HEK293 (cell line): ENCODE results near the gene USP44.

Source experiments
- CTCF ChIA-PET: fragments of 350-600 bp; formaldehyde crosslinking; extraction: SDS; loops from one replicate; lab custom pipeline; 2021; ENCODE audit warnings: antibody characterized with exemption; lab: Yijun Ruan, JAX
- POLR2A ChIA-PET: fragments of 300-600 bp; formaldehyde crosslinking; extraction: SDS; loops from one replicate; lab custom pipeline; 2020; ENCODE audit warnings: antibody characterized with exemption, inconsistent platforms; lab: Yijun Ruan, JAX
- H3K27ac ChIP-seq: fragments of 200-500 bp; sonication (Bioruptor generic); 2 replicates; pipeline ENCODE4 v1.5.1; 2014; ENCODE audit warnings: low read depth, low read length, control low read depth, inconsistent platforms; ENCODE audit errors: extremely low read depth
- H3K36me3 ChIP-seq, 2 experiments: fragments of 200-500 bp in 1 of 2; sonication (Bioruptor generic) in 1 of 2; 1 replicate in 1 of 2; 2 replicates in 1 of 2; pipeline ENCODE4 v1.5.1; 2014 to 2017; ENCODE audit warnings: inconsistent platforms in 2 of 2, low read length in 2 of 2; ENCODE audit not compliant: control insufficient read depth in 2 of 2, insufficient read depth in 1 of 2
- H3K4me1 ChIP-seq: fragments of 200-500 bp; sonication (Bioruptor generic); 2 replicates; pipeline ENCODE4 v1.5.1; 2014; ENCODE audit warnings: mild to moderate bottlenecking, low read length, inconsistent platforms; ENCODE audit not compliant: control insufficient read depth, insufficient read depth
- H3K4me3 ChIP-seq: 2 replicates; pipeline ENCODE4 v1.5.1; 2011; ENCODE audit warnings: low read depth, mild to moderate bottlenecking, control low read depth, low read length, moderate library complexity
- H3K9me3 ChIP-seq: fragments of 200-500 bp; sonication (Bioruptor generic); 2 replicates; pipeline ENCODE4 v1.5.1; 2014; ENCODE audit warnings: low read depth, low read length, inconsistent platforms; ENCODE audit not compliant: control insufficient read depth, insufficient read depth
- GFI1B ChIP-seq: fragments of 450-650 bp; formaldehyde crosslinking; IDR thresholded peaks from 2 replicates; pipeline ENCODE4 v1.5.1; 2016; ENCODE audit warnings: missing biosample characterization, missing genetic modification characterization
- GLI2 ChIP-seq: fragments of 450-650 bp; formaldehyde crosslinking; IDR thresholded peaks from 2 replicates; pipeline ENCODE4; 2017; ENCODE audit warnings: missing biosample characterization, missing genetic modification characterization, low read depth, borderline replicate concordance
- SETDB1 ChIP-seq: IDR thresholded peaks from one replicate; pipeline ENCODE4 v1.6.1; 2017; ENCODE audit warnings: mild to moderate bottlenecking, low read length, moderate library complexity, mixed read lengths; ENCODE audit not compliant: insufficient read length
- SP3 ChIP-seq: fragments of 450-650 bp; formaldehyde crosslinking; IDR thresholded peaks from 2 replicates; pipeline ENCODE4 v1.5.1; 2016; ENCODE audit warnings: missing biosample characterization, missing genetic modification characterization
- YY1 ChIP-seq: fragments of 450-650 bp; formaldehyde crosslinking; IDR thresholded peaks from 2 replicates; pipeline ENCODE4 v1.5.1; 2018; ENCODE audit warnings: missing biosample characterization, missing genetic modification characterization
- ZBTB17 ChIP-seq: fragments of 450-650 bp; formaldehyde crosslinking; IDR thresholded peaks from 2 replicates; pipeline ENCODE4 v1.5.1; 2016; ENCODE audit warnings: missing biosample characterization, missing genetic modification characterization
- ZNF138 ChIP-seq: fragments of 450-650 bp; formaldehyde crosslinking; IDR thresholded peaks from 2 replicates; pipeline ENCODE4 v1.5.1; 2016; ENCODE audit warnings: missing biosample characterization, missing genetic modification characterization, borderline replicate concordance
- ZNF140 ChIP-seq: fragments of 450-650 bp; formaldehyde crosslinking; IDR thresholded peaks from 2 replicates; pipeline ENCODE4 v1.5.1; 2016; ENCODE audit warnings: missing biosample characterization, missing genetic modification characterization
- ZNF169 ChIP-seq: fragments of 450-650 bp; formaldehyde crosslinking; IDR thresholded peaks from 2 replicates; pipeline ENCODE4 v1.5.1; 2016; ENCODE audit warnings: missing biosample characterization, missing genetic modification characterization
- ZNF530 ChIP-seq: fragments of 450-650 bp; formaldehyde crosslinking; IDR thresholded peaks from 2 replicates; pipeline ENCODE4 v1.5.1; 2016; ENCODE audit warnings: low read depth, missing biosample characterization, missing genetic modification characterization
- ZNF600 ChIP-seq: fragments of 450-650 bp; formaldehyde crosslinking; IDR thresholded peaks from 2 replicates; pipeline ENCODE4 v1.5.1; 2016; ENCODE audit warnings: missing biosample characterization, missing genetic modification characterization
- ZNF677 ChIP-seq: fragments of 450-650 bp; IDR thresholded peaks from 2 replicates; pipeline ENCODE4 v1.5.0; 2018; ENCODE audit warnings: missing biosample characterization, mild to moderate bottlenecking, missing genetic modification characterization, moderate library complexity
- ZNF747 ChIP-seq: fragments of 450-650 bp; formaldehyde crosslinking; IDR thresholded peaks from 2 replicates; pipeline ENCODE4 v1.5.1; 2016; ENCODE audit warnings: missing biosample characterization, missing genetic modification characterization
- ZNF76 ChIP-seq: fragments of 450-650 bp; formaldehyde crosslinking; IDR thresholded peaks from 2 replicates; pipeline ENCODE4; 2016; ENCODE audit warnings: low read depth, missing biosample characterization, missing genetic modification characterization, borderline replicate concordance
- ZNF843 ChIP-seq: fragments of 450-650 bp; formaldehyde crosslinking; IDR thresholded peaks from 2 replicates; pipeline ENCODE4 v1.5.1; 2016; ENCODE audit warnings: missing biosample characterization, missing genetic modification characterization
- ZSCAN5A ChIP-seq: fragments of 450-650 bp; formaldehyde crosslinking; IDR thresholded peaks from 2 replicates; pipeline ENCODE4 v1.5.1; 2016; ENCODE audit warnings: missing biosample characterization, missing genetic modification characterization
- TF ChIP-seq, protein P1 (sequence below): fragments of 450-650 bp; formaldehyde crosslinking; IDR thresholded peaks from 2 replicates; pipeline ENCODE4 v1.5.1; 2016; ENCODE audit warnings: missing biosample characterization, missing genetic modification characterization, low read depth
- TF ChIP-seq, protein P2 (sequence below): fragments of 450-650 bp; formaldehyde crosslinking; IDR thresholded peaks from 2 replicates; pipeline ENCODE4 v1.5.1; 2017; ENCODE audit warnings: missing biosample characterization, missing genetic modification characterization
- TF ChIP-seq, protein P3 (sequence below): fragments of 450-650 bp; formaldehyde crosslinking; optimal IDR thresholded peaks from 2 replicates; pipeline ENCODE3; 2016; ENCODE audit warnings: missing biosample characterization, mild to moderate bottlenecking, missing genetic modification characterization
- TF ChIP-seq, protein P4 (sequence below): fragments of 450-650 bp; formaldehyde crosslinking; IDR thresholded peaks from 2 replicates; pipeline ENCODE4 v1.5.1; 2017; ENCODE audit warnings: missing biosample characterization, mild to moderate bottlenecking, missing genetic modification characterization, moderate library complexity

Gene USP44

DNA sequence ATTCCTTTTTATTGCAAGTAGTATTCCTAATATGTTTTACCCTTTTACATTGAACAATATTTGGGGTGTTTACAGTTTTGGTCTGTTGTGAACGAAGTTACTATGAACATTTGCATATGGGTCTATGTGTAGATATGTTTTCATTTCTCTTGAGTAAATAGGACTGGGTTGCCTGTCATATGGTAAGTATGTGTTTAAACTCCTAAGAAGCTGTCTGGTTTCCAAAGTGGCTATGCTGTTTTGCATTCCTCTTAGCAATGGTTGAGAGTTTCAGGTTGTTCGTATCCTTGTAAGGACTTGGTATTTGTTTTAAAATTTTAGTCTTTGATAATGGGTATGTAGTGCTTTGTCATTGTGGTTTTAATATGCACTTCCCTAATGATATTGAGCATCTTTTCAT lies 71.0 kb downstream of the USP44 start:
- POLR2A ChIA-PET: no interaction called here
- no peak overlapping the region for H3K27ac ChIP-seq
- CTCF ChIA-PET: no interaction called here
- H3K4me3 ChIP-seq: no peak overlapping the region
- H3K36me3 ChIP-seq: peaks cover 36 to 84% of the 10 kb centered on the region in 2 experiments
- no peaks in the 10 kb centered on the region for H3K9me3 ChIP-seq
- peaks cover 15% of the 10 kb centered on the region for H3K4me1 ChIP-seq
- no peak for TF ChIP-seq ZNF140 (tag by site-specific recombination)
- TF ChIP-seq ZNF747 (tag by site-specific recombination): no peak
- TF ChIP-seq YY1 (tag by site-specific recombination): no peak
- TF ChIP-seq, protein P1, sequence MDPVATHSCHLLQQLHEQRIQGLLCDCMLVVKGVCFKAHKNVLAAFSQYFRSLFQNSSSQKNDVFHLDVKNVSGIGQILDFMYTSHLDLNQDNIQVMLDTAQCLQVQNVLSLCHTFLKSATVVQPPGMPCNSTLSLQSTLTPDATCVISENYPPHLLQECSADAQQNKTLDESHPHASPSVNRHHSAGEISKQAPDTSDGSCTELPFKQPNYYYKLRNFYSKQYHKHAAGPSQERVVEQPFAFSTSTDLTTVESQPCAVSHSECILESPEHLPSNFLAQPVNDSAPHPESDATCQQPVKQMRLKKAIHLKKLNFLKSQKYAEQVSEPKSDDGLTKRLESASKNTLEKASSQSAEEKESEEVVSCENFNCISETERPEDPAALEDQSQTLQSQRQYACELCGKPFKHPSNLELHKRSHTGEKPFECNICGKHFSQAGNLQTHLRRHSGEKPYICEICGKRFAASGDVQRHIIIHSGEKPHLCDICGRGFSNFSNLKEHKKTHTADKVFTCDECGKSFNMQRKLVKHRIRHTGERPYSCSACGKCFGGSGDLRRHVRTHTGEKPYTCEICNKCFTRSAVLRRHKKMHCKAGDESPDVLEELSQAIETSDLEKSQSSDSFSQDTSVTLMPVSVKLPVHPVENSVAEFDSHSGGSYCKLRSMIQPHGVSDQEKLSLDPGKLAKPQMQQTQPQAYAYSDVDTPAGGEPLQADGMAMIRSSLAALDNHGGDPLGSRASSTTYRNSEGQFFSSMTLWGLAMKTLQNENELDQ (tag by site-specific recombination): no peak

GRCh38 chr12:95474660-95474958 lies 76.7 kb downstream of the USP44 start:
- POLR2A ChIA-PET: interaction anchor here (1.1 to 1.9 kb wide), 13 partner anchors 26 to 480 kb away, joined by 3 to 26 read pairs (median 6); partner anchors contain the start of genes FGD6 and VEZT
- peaks cover 23 to 41% of the 10 kb centered on the region in 2 experiments for H3K36me3 ChIP-seq
- CTCF ChIA-PET: interaction anchor here (0.6 to 0.8 kb wide), 2 partner anchors 257 to 300 kb away, joined by 3 to 4 read pairs; partner anchors contain the start of genes FGD6 and VEZT
- H3K4me1 ChIP-seq: peaks cover 4% of the 10 kb centered on the region; the same call in 1 of the 2 replicates
- H3K4me3 ChIP-seq: peak overlapping the region; percentile 85
- peak overlapping the region; percentile 81 for H3K27ac ChIP-seq
- no peaks in the 10 kb centered on the region for H3K9me3 ChIP-seq
- no peak for TF ChIP-seq ZNF140 (tag by site-specific recombination)
- TF ChIP-seq, protein P2, sequence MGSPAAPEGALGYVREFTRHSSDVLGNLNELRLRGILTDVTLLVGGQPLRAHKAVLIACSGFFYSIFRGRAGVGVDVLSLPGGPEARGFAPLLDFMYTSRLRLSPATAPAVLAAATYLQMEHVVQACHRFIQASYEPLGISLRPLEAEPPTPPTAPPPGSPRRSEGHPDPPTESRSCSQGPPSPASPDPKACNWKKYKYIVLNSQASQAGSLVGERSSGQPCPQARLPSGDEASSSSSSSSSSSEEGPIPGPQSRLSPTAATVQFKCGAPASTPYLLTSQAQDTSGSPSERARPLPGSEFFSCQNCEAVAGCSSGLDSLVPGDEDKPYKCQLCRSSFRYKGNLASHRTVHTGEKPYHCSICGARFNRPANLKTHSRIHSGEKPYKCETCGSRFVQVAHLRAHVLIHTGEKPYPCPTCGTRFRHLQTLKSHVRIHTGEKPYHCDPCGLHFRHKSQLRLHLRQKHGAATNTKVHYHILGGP (tag by site-specific recombination): no peak
- TF ChIP-seq ZNF530 (tag by site-specific recombination): no peak
- no peak for TF ChIP-seq GLI2 (tag by site-specific recombination)
- no peak for TF ChIP-seq ZNF677 (tag by site-specific recombination)
- TF ChIP-seq, protein P3, sequence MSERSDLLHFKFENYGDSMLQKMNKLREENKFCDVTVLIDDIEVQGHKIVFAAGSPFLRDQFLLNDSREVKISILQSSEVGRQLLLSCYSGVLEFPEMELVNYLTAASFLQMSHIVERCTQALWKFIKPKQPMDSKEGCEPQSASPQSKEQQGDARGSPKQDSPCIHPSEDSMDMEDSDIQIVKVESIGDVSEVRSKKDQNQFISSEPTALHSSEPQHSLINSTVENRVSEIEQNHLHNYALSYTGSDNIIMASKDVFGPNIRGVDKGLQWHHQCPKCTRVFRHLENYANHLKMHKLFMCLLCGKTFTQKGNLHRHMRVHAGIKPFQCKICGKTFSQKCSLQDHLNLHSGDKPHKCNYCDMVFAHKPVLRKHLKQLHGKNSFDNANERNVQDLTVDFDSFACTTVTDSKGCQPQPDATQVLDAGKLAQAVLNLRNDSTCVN (tag by site-specific recombination): no peak
- TF ChIP-seq, protein P4, sequence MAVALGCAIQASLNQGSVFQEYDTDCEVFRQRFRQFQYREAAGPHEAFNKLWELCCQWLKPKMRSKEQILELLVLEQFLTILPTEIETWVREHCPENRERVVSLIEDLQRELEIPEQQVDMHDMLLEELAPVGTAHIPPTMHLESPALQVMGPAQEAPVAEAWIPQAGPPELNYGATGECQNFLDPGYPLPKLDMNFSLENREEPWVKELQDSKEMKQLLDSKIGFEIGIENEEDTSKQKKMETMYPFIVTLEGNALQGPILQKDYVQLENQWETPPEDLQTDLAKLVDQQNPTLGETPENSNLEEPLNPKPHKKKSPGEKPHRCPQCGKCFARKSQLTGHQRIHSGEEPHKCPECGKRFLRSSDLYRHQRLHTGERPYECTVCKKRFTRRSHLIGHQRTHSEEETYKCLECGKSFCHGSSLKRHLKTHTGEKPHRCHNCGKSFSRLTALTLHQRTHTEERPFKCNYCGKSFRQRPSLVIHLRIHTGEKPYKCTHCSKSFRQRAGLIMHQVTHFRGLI (tag by site-specific recombination): peak; percentile 79

DNA sequence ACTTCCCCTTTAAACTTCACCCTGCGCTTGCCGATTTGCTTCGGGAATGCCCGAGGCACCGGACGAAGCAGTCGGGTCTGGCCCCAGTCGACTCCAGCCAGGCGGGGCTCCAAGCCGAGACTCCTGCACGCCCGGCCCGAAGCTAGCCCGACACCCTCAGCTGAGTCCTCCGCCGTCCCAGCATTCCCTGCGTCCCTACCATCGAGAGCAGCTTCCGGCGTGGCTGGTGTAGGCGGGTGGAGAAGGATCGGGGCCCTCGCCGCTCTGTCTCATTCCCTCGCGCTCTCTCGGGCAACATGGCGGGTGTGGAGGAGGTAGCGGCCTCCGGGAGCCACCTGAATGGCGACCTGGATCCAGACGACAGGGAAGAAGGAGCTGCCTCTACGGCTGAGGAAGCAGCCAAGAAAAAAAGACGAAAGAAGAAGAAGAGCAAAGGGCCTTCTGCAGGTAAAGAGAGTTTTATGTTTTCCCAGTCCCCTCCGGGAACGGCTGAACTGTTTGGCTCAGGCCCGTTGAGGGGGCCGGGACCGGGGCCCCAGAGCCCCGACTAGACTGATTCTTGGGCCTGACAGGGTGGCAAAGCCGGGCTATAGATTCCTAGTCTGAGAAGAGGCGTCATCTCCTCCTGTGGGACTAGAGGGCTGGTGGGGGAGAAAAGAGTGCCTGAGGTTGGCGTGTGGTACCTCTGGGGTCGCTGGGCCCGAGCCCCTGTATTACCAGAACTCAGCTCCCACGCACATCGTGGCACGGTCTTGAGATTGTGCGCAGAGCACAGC lies 77.2 kb downstream of the USP44 start, which contains the start of gene METAP2:
Gene METAP2, plus strand, starts transcription at position 269 of the 776 bp plus-strand sequence. Its CDS starts 28 bp downstream, at position 297.
- peak within 1 kb of the TSS; percentile 85 for H3K4me3 ChIP-seq
- ChIA-PET POLR2A (interaction anchor here (0.6 to 1.9 kb wide), 38 partner anchors 10 to 562 kb away, joined by 3 to 26 read pairs (median 4); partner anchors contain the start of genes CCDC38, FGD6, LTA4H and NDUFA12), CTCF (interaction anchor here (0.6 to 0.8 kb wide), 2 partner anchors 257 to 300 kb away, joined by 3 to 4 read pairs; partner anchors contain the start of genes FGD6 and VEZT)
- H3K9me3 ChIP-seq: no peaks in the 10 kb centered on the region
- peaks cover 4% of the 10 kb centered on the region; the same call in 1 of the 2 replicates for H3K4me1 ChIP-seq
- peak within 1 kb of the TSS; percentile 81 for H3K27ac ChIP-seq
- H3K36me3 ChIP-seq: peaks cover 23 to 37% of the 10 kb centered on the region in 2 experiments
- TF ChIP-seq ZNF600 (tag by site-specific recombination) (peak; percentile 81), ZNF76 (tag by site-specific recombination) (peak; percentile 96), ZNF843 (tag by site-specific recombination) (peak; percentile 67; the same call in 1 of the 2 replicates), ZBTB17 (peak; percentile 96), GFI1B (0 out of 2 replicates have a peak, but pooled peaks have one; percentile 24), ZNF169 (tag by site-specific recombination) (no peak), SETDB1 (no peak), SP3 (tag by site-specific recombination) (peak; percentile 55), ZSCAN5A (tag by site-specific recombination) (no peak), ZNF138 (tag by site-specific recombination) (no peak)
